Lower lobe of right lung (tissue), 2 donors: Measurements from ENCODE around the gene AATK. TPM values are rescaled to one million over a fixed set of nuclear protein-coding genes. Genes with fewer than 3 reads are reported as not detected.

Source experiments
- ATAC-seq, 2 donors: fragments of 200-7000 bp; cut with Tn5 transposase; one replicate each; pipeline ENCODE4 v1.9.1; 2020 to 2022; ENCODE audit warnings: mild to moderate bottlenecking in 2 of 2, moderate library complexity in 2 of 2
- DNase-seq: peaks from one replicate; pipeline ENCODE4 v3.0.0-alpha.2; 2020
- H3K27ac ChIP-seq: fragments of 200-600 bp; one replicate; pipeline ENCODE4 v1.8.0; 2022
- H3K27me3 ChIP-seq: fragments of 200-600 bp; one replicate; pipeline ENCODE4 v1.8.0; 2022; ENCODE audit warnings: low read depth
- H3K36me3 ChIP-seq: fragments of 200-600 bp; one replicate; pipeline ENCODE4 v1.8.0; 2022; ENCODE audit warnings: mild to moderate bottlenecking
- H3K4me1 ChIP-seq: fragments of 200-600 bp; one replicate; pipeline ENCODE4 v1.8.0; 2022
- H3K4me3 ChIP-seq: fragments of 200-600 bp; one replicate; pipeline ENCODE4 v1.8.0; 2022; ENCODE audit warnings: mild to moderate bottlenecking
- H3K9me3 ChIP-seq: fragments of 200-600 bp; one replicate; pipeline ENCODE4 v1.8.0; 2022
- intact Hi-C: fragments of 100-400 bp; cut with DNase I; formaldehyde crosslinking; loops from one replicate; pipeline ENCODE4 v1.11.0; 2022
- microRNA-seq: library from miRNA; unstranded; fragments of <30 nt; microRNA quantifications from one replicate; pipeline ENCODE4 v1.2.0, GENCODE V29; 2020; ENCODE audit warnings: borderline number of aligned reads
- total RNA-seq: library from RNA; stranded (reverse); fragmentation: NEBNext Ultra II Directional; extraction: Animal tissue kit (Norgen Biotek cat#: 25700); gene quantifications from one replicate; pipeline ENCODE4 v1.2.1, GENCODE V29; 2021
- TF ChIP-seq, protein P1 (sequence below): fragments of 200-600 bp; IDR thresholded peaks from one replicate; pipeline ENCODE4 v1.8.0; 2022; ENCODE audit warnings: antibody characterized with exemption, mild to moderate bottlenecking
- donor health status: DM: no; HTN: yes; CAD: no; lungs with severe emphysema.

Gene AATK
- total RNA-seq, 1 donor from 2014 or later, result 64.0 TPM

DNA sequence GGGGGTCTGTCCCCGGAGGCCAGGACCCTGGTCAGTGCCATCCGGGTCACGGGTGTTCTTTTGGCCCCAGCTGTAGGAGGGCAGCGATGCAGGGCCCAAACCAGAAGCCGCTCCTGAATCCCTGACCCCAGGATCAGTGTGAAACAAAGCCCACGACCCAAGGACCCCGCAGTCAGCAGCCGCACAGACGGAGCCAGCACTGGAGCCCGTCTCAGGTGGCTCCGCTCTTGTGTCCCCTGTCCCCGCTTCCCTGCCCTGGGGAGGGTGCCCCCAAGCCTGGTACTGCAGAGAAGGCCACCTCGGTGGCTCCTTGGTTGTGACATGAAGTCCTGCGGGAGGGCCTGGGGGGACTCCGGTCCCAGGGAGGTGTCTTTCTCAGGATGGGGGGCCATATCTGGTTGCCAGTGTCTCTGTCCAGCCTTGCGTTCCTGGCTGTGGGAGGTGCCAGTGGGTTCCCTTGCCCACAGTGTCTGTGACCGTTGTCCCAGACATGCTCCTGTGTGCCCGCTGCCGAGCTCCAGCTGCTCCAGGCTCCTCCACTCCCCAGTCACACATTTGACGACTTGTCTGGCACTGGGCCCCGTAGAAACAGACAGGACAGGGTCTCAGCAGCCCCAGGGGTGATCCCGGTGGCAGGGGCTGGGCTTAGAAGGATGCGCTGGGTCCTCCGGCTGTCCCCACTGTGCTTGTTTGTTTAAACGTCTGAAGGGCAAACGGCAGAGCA is 97.4 kb downstream of the AATK start:
- no peaks in the 10 kb centered on the region for H3K27me3 ChIP-seq
- H3K27ac ChIP-seq, result no peak overlapping the region
- TF ChIP-seq, protein P1, sequence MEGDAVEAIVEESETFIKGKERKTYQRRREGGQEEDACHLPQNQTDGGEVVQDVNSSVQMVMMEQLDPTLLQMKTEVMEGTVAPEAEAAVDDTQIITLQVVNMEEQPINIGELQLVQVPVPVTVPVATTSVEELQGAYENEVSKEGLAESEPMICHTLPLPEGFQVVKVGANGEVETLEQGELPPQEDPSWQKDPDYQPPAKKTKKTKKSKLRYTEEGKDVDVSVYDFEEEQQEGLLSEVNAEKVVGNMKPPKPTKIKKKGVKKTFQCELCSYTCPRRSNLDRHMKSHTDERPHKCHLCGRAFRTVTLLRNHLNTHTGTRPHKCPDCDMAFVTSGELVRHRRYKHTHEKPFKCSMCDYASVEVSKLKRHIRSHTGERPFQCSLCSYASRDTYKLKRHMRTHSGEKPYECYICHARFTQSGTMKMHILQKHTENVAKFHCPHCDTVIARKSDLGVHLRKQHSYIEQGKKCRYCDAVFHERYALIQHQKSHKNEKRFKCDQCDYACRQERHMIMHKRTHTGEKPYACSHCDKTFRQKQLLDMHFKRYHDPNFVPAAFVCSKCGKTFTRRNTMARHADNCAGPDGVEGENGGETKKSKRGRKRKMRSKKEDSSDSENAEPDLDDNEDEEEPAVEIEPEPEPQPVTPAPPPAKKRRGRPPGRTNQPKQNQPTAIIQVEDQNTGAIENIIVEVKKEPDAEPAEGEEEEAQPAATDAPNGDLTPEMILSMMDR, result no peak
- H3K36me3 ChIP-seq, result peaks cover 9% of the 10 kb centered on the region
- no peaks in the 10 kb centered on the region for H3K9me3 ChIP-seq
- DNase-seq, result no peak
- intact Hi-C loops, result no loop called here
- H3K4me1 ChIP-seq, result peaks cover 47% of the 10 kb centered on the region
- no peak for ATAC-seq
- no peak overlapping the region for H3K4me3 ChIP-seq

- Histone ChIP-seq H3K4me1 (peaks cover 48% of the 10 kb centered on the region), H3K27me3 (no peaks in the 10 kb centered on the region), H3K36me3 (peaks cover 9% of the 10 kb centered on the region), H3K9me3 (no peaks in the 10 kb centered on the region), H3K27ac (no peak overlapping the region), H3K4me3 (no peak overlapping the region)
- no peak for DNase-seq
- no peak for ATAC-seq
- TF ChIP-seq, protein P1, result no peak
- intact Hi-C loops, result no loop called here
Observed at GRCh38 chr17:81067391-81067811, 98.6 kb downstream of the AATK start.

Small RNAs within 50 kb of the gene (microRNA-seq; reads per million reads assigned to microRNA genes)
- gene MIR1250, result not detected
- not detected for gene MIR3065
- gene MIR338, result not detected
- gene MIR657, result not detected

Other genes starting within 250 kb of the AATK start
- 28.8 TPM for gene CHMP6, start 174.4 kb downstream of the AATK start, total RNA-seq
- 119 TPM for gene BAIAP2, start 131.1 kb downstream of the AATK start, total RNA-seq
- gene PVALEF, start 714 bp downstream of the AATK start, total RNA-seq, result not detected
- gene CEP131, start 56.7 kb upstream of the AATK start, total RNA-seq, result 8.3 TPM
- gene TEPSIN, start 72.8 kb upstream of the AATK start, total RNA-seq, result 43.2 TPM
- gene NDUFAF8, start 73.1 kb upstream of the AATK start, total RNA-seq, result 24.3 TPM
- gene SLC38A10, start 129.1 kb upstream of the AATK start, total RNA-seq, result 98.1 TPM
- 19.9 TPM for gene BAHCC1, start 229.2 kb upstream of the AATK start, total RNA-seq